K562 (cell line): ENCODE data around the gene HEG1.

ENCODE experiments used
- EP300 ChIP-seq: IDR thresholded peaks from 2 replicates; pipeline ENCODE4 v1.6.1; 2012; ENCODE audit warnings: low read length, improper control_type of control experiment
- EZH2 ChIP-seq: IDR thresholded peaks from 2 replicates; pipeline ENCODE4 v1.6.1; 2012; ENCODE audit warnings: low read depth, mild to moderate bottlenecking, inconsistent platforms, low read length, borderline replicate concordance
- MEIS2 ChIP-seq: fragments of 450-650 bp; IDR thresholded peaks from 2 replicates; pipeline ENCODE4 v1.6.1; 2014; ENCODE audit warnings: mild to moderate bottlenecking; ENCODE audit not compliant: partially characterized antibody
- NR2C2 ChIP-seq, 2 experiments: fragments of 200-800 bp in 1 of 2; sonication (Bioruptor generic) in 1 of 2; sonication (generic) in 1 of 2; formaldehyde crosslinking in 1 of 2; IDR thresholded peaks; 2 replicates each; pipeline versions ENCODE4 v1.6.1 to v1.8.0; 2016 to 2022; ENCODE audit warnings: mild to moderate bottlenecking in 1 of 2, missing compliant biosample characterization in 1 of 2, missing genetic modification characterization in 1 of 2, missing genetic modification reagents in 1 of 2
- POLR2A ChIP-seq: fragments of 450-650 bp; conservative IDR thresholded peaks from 2 replicates; pipeline ENCODE4 v1.6.1; 2016
- RAD51 ChIP-seq: fragments of 450-650 bp; IDR thresholded peaks from 2 replicates; pipeline ENCODE4 v1.7.1; 2016; ENCODE audit warnings: low read depth, mild to moderate bottlenecking, borderline replicate concordance
- RFX1 ChIP-seq: fragments of 450-650 bp; IDR thresholded peaks from 2 replicates; pipeline ENCODE4 v1.6.1; 2016; ENCODE audit warnings: mild to moderate bottlenecking, moderate library complexity
- TEAD4 ChIP-seq, 2 experiments: sonication (generic) in 1 of 2; formaldehyde crosslinking in 1 of 2; IDR thresholded peaks; 2 replicates each; pipeline versions ENCODE4 v1.6.1 to v1.8.0; 2012 to 2022; ENCODE audit warnings: borderline replicate concordance in 1 of 2, inconsistent platforms in 1 of 2, low read length in 1 of 2, mild to moderate bottlenecking in 1 of 2, missing genetic modification reagents in 1 of 2
- ZNF75A ChIP-seq: fragments of 450-650 bp; formaldehyde crosslinking; IDR thresholded peaks from 2 replicates; pipeline ENCODE4 v1.4.0; 2020; ENCODE audit warnings: mild to moderate bottlenecking
- TF ChIP-seq, protein P1 (sequence below), 3 experiments: IDR thresholded peaks in 2 of 3; conservative IDR thresholded peaks in 1 of 3; 2 replicates each; pipeline ENCODE4 v1.5.1; 2011 to 2012; ENCODE audit warnings: low read length in 3 of 3, mild to moderate bottlenecking in 3 of 3, control low read depth in 2 of 3, improper control_type of control experiment in 1 of 3, inconsistent platforms in 1 of 3, low read depth in 1 of 3, mixed read lengths in 1 of 3, moderate library complexity in 1 of 3; ENCODE audit not compliant: insufficient read depth in 2 of 3

DNA sequence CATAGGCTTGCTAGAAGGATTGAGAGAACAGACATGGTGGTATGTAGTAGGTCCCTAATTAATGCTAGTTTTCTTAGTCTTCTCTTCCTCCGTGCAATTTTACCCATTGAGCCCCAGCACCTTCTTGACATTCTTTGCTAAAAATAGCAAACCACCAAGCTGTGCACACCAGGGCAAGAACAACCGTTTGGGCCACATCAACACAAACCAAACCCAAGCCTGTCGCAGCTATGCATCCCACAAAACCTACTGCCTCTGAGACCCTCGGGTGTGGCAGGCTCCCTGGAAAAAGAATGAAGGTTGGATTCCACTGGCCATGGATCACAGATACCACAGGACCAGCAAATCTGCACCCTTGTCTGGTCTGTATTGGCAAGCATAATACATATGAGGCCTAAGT is 27.1 kb downstream of the HEG1 start:
- TF ChIP-seq EP300 (no peak), RFX1 (no peak), NR2C2 (CRISPR knock-in tag; IDR thresholded peaks at IDR 0.05) (no peak), NR2C2 (tag; IDR thresholded peaks at IDR 0.05) (no peak), RAD51 (no peak), TEAD4 (IDR thresholded peaks at IDR 0.05; ENCODE audit: low read length) (no peak), TEAD4 (CRISPR knock-in tag; IDR thresholded peaks at IDR 0.05; ENCODE audit: borderline replicate concordance) (no peak), POLR2A (no peak), ZNF75A (CRISPR knock-in tag) (no peak), MEIS2 (no peak), EZH2 (no peak)
- TF ChIP-seq, protein P1, sequence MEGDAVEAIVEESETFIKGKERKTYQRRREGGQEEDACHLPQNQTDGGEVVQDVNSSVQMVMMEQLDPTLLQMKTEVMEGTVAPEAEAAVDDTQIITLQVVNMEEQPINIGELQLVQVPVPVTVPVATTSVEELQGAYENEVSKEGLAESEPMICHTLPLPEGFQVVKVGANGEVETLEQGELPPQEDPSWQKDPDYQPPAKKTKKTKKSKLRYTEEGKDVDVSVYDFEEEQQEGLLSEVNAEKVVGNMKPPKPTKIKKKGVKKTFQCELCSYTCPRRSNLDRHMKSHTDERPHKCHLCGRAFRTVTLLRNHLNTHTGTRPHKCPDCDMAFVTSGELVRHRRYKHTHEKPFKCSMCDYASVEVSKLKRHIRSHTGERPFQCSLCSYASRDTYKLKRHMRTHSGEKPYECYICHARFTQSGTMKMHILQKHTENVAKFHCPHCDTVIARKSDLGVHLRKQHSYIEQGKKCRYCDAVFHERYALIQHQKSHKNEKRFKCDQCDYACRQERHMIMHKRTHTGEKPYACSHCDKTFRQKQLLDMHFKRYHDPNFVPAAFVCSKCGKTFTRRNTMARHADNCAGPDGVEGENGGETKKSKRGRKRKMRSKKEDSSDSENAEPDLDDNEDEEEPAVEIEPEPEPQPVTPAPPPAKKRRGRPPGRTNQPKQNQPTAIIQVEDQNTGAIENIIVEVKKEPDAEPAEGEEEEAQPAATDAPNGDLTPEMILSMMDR (IDR thresholded peaks at IDR 0.05 in 2 of 3, conservative IDR thresholded peaks at IDR 0.05 in 1 of 3; ENCODE audit: insufficient read depth in 2 of 3, low read depth in 1 of 3, low read length in 3 of 3), result no peak
